CD4-positive, alpha-beta memory T cell (primary cell): ENCODE measurements around the gene PALLD. TPM values are rescaled to one million over a fixed set of nuclear protein-coding genes. Genes with fewer than 3 reads are reported as not detected.

ENCODE experiments used
- CTCF ChIA-PET: fragments of 350-600 bp; sonication (Branson Sonifier 250); formaldehyde crosslinking; loops from one replicate; lab custom pipeline; 2021; ENCODE audit warnings: inconsistent platforms; ENCODE audit not compliant: partially characterized antibody; lab: Charles Lee
- POLR2A ChIA-PET: fragments of 350-600 bp; sonication (Branson Sonifier 250); formaldehyde crosslinking; loops from one replicate; lab custom pipeline; 2021; ENCODE audit not compliant: partially characterized antibody; lab: Charles Lee
- DNase-seq, 5 donors: peaks; one replicate each; pipeline versions ENCODE4 v3.0.0 to v3.0.0-alpha.2; 2020 to 2022; ENCODE audit warnings: mixed read lengths in 1 of 5
- H3K27ac ChIP-seq: one replicate; pipeline ENCODE4 v1.7.0; 2013; ENCODE audit warnings: low read depth, low read length
- H3K27me3 ChIP-seq: 2 replicates; pipeline ENCODE4 v1.7.0; 2013; ENCODE audit warnings: mild to moderate bottlenecking, low read length, moderate library complexity; ENCODE audit not compliant: insufficient read depth
- H3K36me3 ChIP-seq: 2 replicates; pipeline ENCODE4 v1.7.0; 2013; ENCODE audit warnings: mild to moderate bottlenecking, low read length, moderate library complexity; ENCODE audit not compliant: insufficient read depth
- H3K4me1 ChIP-seq: 2 replicates; pipeline ENCODE4 v1.7.0; 2013; ENCODE audit warnings: mild to moderate bottlenecking, low read length, moderate library complexity; ENCODE audit not compliant: insufficient read depth
- H3K4me3 ChIP-seq, 2 donors: one replicate each; pipeline ENCODE4 v1.7.0; 2013; ENCODE audit warnings: low read length in 2 of 2, mild to moderate bottlenecking in 1 of 2
- H3K9me3 ChIP-seq, 2 donors: one replicate each; pipeline ENCODE4 v1.7.0; 2013; ENCODE audit warnings: low read length in 2 of 2, control low read depth in 1 of 2; ENCODE audit not compliant: control insufficient read depth in 1 of 2
- H3K27ac Mint-ChIP-seq, 7 donors: one replicate each; pipeline ENCODE4 v1.8.0; 2020 to 2021; ENCODE audit warnings: mixed read lengths in 7 of 7, mild to moderate bottlenecking in 6 of 7, inconsistent platforms in 3 of 7, moderate library complexity in 3 of 7
- H3K27me3 Mint-ChIP-seq, 2 donors: one replicate each; pipeline ENCODE4 v1.8.0; 2020 to 2021; ENCODE audit warnings: mixed read lengths in 2 of 2
- H3K36me3 Mint-ChIP-seq, 2 donors: one replicate each; pipeline ENCODE4 v1.8.0; 2020 to 2021; ENCODE audit warnings: mixed read lengths in 2 of 2, inconsistent platforms in 1 of 2, mild to moderate bottlenecking in 1 of 2
- H3K4me1 Mint-ChIP-seq, 4 donors: one replicate each; pipeline ENCODE4 v1.8.0; 2020 to 2021; ENCODE audit warnings: mixed read lengths in 4 of 4, mild to moderate bottlenecking in 1 of 4
- H3K4me3 Mint-ChIP-seq, 8 donors: one replicate each; pipeline ENCODE4 v1.8.0; 2020 to 2021; ENCODE audit warnings: mixed read lengths in 8 of 8, mild to moderate bottlenecking in 7 of 8, moderate library complexity in 6 of 8, inconsistent platforms in 3 of 8
- H3K9me3 Mint-ChIP-seq, 8 donors: one replicate each; pipeline ENCODE4 v1.8.0; 2020 to 2021; ENCODE audit warnings: mixed read lengths in 8 of 8, mild to moderate bottlenecking in 5 of 8, inconsistent platforms in 3 of 8, moderate library complexity in 1 of 8
- intact Hi-C: fragments of 100-400 bp; cut with micrococcal nuclease; formaldehyde crosslinking; loops from one replicate; pipeline ENCODE4 v1.15.1; 2023
- polyA plus RNA-seq, 2 donors: library from polyadenylated mRNA; unstranded; fragments of 300-500 nt; fragmentation: Illumina TruSeq; gene quantifications; one replicate each; pipeline ENCODE4 v1.2.3, GENCODE V29; 2021
- total RNA-seq, 2 experiments: library from RNA; stranded (reverse); gene quantifications; one replicate each; pipeline ENCODE4 v1.2.3, GENCODE V29; 2021

Gene PALLD
- total and polyA plus RNA-seq, 4 experiments from 2014 or later, result 0.55 to 1.4 (median 1.0) TPM; not detected in 1

DNA sequence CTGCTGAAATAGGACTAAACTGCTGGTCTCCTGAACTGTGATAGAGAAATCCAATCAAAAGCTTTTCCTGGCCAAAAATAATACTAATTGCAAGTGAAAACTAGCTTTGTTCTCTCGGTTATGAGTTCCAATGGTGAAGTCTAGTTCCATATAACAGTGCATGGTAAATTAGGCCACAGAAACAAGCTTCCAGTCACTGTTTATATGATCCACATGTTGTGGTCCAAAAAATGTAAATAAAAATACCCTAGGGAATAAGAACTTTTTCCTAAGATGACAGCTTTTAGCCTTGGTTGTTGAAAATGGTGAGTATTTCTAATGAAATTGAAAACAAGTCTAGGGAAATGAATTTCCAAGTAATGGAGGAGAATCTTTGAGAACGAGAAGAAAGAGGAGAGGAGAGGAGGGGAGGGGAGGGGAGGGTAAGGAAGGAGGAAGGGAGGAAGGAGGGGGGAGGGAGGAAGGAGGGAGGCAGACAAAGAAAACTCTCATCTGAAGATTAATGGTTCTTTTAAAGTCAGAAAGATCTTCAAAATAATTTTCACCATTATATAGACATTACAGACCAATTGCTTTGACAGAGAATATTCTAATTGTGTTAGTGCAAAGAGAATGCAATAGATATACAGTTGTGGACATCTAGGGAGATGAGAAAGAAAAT lies 26.1 kb downstream of the PALLD start:
- Histone ChIP-seq H3K27me3 (no peaks in the 10 kb centered on the region), H3K27ac (no peak overlapping the region), H3K4me1 (no peaks in the 10 kb centered on the region), H3K9me3 (no peaks in the 10 kb centered on the region), H3K36me3 (no peaks in the 10 kb centered on the region), H3K4me3 (no peak overlapping the region)
- Mint-ChIP-seq H3K36me3 (no peaks in the 10 kb centered on the region), H3K27me3 (peaks cover 3 to 21% of the 10 kb centered on the region in 2 donors), H3K4me3 (no peak overlapping the region), H3K4me1 (peaks cover 0 to 1% (median 0%) of the 10 kb centered on the region in 4 donors), H3K27ac (no peak overlapping the region), H3K9me3 (peaks cover 0 to 2% (median 0%) of the 10 kb centered on the region in 8 donors)
- no peak for DNase-seq
- ChIA-PET CTCF (interaction anchor here (0.5 kb wide), 1 partner anchor 272 kb away, joined by 3 read pairs; no protein-coding TSS in a partner anchor), POLR2A (no interaction called here)
- intact Hi-C loops, result no loop called here

GRCh38 chr4:168524006-168524405 lies 27.2 kb downstream of the PALLD start:
- no peak for DNase-seq
- no peaks in the 10 kb centered on the region for H3K36me3 ChIP-seq
- ChIA-PET POLR2A (no interaction called here), CTCF (no interaction called here)
- H3K4me1 Mint-ChIP-seq, result no peaks in the 10 kb centered on the region
- peaks cover 5 to 21% of the 10 kb centered on the region in 2 donors for H3K27me3 Mint-ChIP-seq
- H3K4me1 ChIP-seq, result no peaks in the 10 kb centered on the region
- H3K36me3 Mint-ChIP-seq, result no peaks in the 10 kb centered on the region
- H3K4me3 Mint-ChIP-seq, result no peak overlapping the region
- no peaks in the 10 kb centered on the region for H3K27me3 ChIP-seq
- no peak overlapping the region for H3K27ac Mint-ChIP-seq
- no peak overlapping the region for H3K27ac ChIP-seq
- peaks cover 0 to 2% (median 0%) of the 10 kb centered on the region in 8 donors for H3K9me3 Mint-ChIP-seq
- no peak overlapping the region for H3K4me3 ChIP-seq
- intact Hi-C loops, result no loop called here
- H3K9me3 ChIP-seq, result no peaks in the 10 kb centered on the region

DNA sequence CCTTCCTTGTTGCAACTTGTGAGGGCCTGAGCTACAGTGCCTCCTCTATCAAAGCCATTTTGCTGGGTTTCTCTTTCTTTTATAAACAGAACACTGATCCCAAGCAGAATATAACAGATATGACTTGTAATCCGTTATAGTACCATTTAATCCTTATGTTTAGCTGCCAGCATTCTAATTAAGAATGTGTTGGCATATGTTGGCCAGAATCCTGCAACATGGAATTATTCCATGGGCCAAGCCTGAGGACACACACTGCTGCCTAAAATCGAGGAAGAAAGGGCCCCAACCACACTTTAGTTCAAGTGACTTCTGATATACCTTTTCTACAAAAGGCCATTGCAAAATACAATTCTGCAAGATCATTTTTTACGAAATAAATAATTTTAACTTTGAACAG lies 28.0 kb downstream of the PALLD start:
- no peak overlapping the region for H3K27ac Mint-ChIP-seq
- no peaks in the 10 kb centered on the region for H3K4me1 Mint-ChIP-seq
- peaks cover 0 to 2% (median 0%) of the 10 kb centered on the region in 8 donors for H3K9me3 Mint-ChIP-seq
- H3K36me3 Mint-ChIP-seq, result no peaks in the 10 kb centered on the region
- no peak for DNase-seq
- intact Hi-C loops, result no loop called here
- H3K4me1 ChIP-seq, result no peaks in the 10 kb centered on the region
- H3K4me3 Mint-ChIP-seq, result no peak overlapping the region
- no peaks in the 10 kb centered on the region for H3K36me3 ChIP-seq
- H3K27ac ChIP-seq, result no peak overlapping the region
- CTCF ChIA-PET, result no interaction called here
- POLR2A ChIA-PET, result no interaction called here
- peaks cover 5 to 21% of the 10 kb centered on the region in 2 donors for H3K27me3 Mint-ChIP-seq
- H3K4me3 ChIP-seq, result no peak overlapping the region
- H3K9me3 ChIP-seq, result no peaks in the 10 kb centered on the region
- no peaks in the 10 kb centered on the region for H3K27me3 ChIP-seq

DNA sequence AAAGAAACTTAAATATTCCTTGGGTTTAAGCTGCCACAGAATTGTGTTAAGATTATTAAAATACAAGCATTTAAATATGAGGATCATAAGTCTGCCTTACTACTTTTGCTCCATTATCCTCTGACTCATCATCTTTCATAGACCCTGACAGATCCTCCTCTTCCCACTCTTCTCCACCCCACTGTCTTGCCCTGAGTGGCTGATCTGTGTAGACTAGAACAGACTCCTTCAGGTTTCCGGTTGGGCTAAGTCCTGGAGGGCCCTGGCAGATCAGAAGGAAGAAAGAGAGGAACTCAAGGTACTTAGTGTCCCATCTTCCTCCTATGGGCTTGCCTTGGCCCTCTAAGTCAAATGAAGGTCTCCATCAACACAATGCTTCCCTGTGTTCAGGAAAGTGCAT lies 30.7 kb downstream of the PALLD start:
- H3K4me1 ChIP-seq, result no peaks in the 10 kb centered on the region
- no peaks in the 10 kb centered on the region for H3K36me3 Mint-ChIP-seq
- no peak overlapping the region for H3K4me3 Mint-ChIP-seq
- intact Hi-C loops, result no loop called here
- H3K27me3 Mint-ChIP-seq, result peaks cover 5 to 20% of the 10 kb centered on the region in 2 donors
- H3K9me3 ChIP-seq, result no peaks in the 10 kb centered on the region
- POLR2A ChIA-PET, result no interaction called here
- no peaks in the 10 kb centered on the region for H3K36me3 ChIP-seq
- H3K27me3 ChIP-seq, result no peaks in the 10 kb centered on the region
- no peak overlapping the region for H3K27ac ChIP-seq
- H3K27ac Mint-ChIP-seq, result no peak overlapping the region
- no peak for DNase-seq
- H3K4me3 ChIP-seq, result no peak overlapping the region
- CTCF ChIA-PET, result interaction anchor here (0.7 kb wide), 2 partner anchors 13 to 886 kb away, joined by 3 to 5 read pairs; no protein-coding TSS in a partner anchor
- peaks cover 0 to 2% (median 0%) of the 10 kb centered on the region in 8 donors for H3K9me3 Mint-ChIP-seq
- H3K4me1 Mint-ChIP-seq, result no peaks in the 10 kb centered on the region

GRCh38 chr4:168528131-168528949 lies 31.5 kb downstream of the PALLD start:
- Histone ChIP-seq H3K27me3 (no peaks in the 10 kb centered on the region), H3K9me3 (no peaks in the 10 kb centered on the region), H3K4me1 (no peaks in the 10 kb centered on the region), H3K36me3 (no peaks in the 10 kb centered on the region), H3K4me3 (no peak overlapping the region), H3K27ac (no peak overlapping the region)
- Mint-ChIP-seq H3K27me3 (peaks cover 5 to 20% of the 10 kb centered on the region in 2 donors), H3K27ac (no peak overlapping the region), H3K4me1 (no peaks in the 10 kb centered on the region), H3K36me3 (no peaks in the 10 kb centered on the region), H3K4me3 (no peak overlapping the region), H3K9me3 (peaks cover 0 to 2% (median 0%) of the 10 kb centered on the region in 8 donors)
- ChIA-PET POLR2A (no interaction called here), CTCF (no interaction called here)
- intact Hi-C loops, result no loop called here
- no peak for DNase-seq

DNA sequence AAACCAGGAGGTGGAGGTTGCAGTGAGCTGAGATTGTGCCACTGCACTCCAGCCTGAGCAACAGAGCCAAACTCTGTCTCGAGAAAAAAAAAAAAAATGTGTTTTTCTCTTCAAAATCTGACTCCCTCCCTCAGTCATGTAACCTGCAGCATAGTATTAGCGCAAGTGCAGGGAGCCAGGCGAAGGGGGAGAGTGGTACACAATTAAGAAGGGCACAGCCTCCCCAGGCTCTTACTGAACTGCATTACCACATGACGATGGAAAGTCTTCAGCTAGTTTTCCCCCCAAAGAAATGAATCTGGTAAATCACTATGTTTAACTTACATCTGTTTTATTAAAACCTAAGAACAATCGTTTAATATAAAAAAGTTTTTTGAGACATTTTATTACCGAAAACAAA lies 32.4 kb downstream of the PALLD start:
- intact Hi-C loops, result no loop called here
- no peaks in the 10 kb centered on the region for H3K9me3 ChIP-seq
- ChIA-PET POLR2A (no interaction called here), CTCF (no interaction called here)
- Mint-ChIP-seq H3K36me3 (no peaks in the 10 kb centered on the region), H3K4me3 (no peak overlapping the region), H3K27me3 (peaks cover 5 to 20% of the 10 kb centered on the region in 2 donors), H3K27ac (no peak overlapping the region), H3K9me3 (peaks cover 0 to 2% (median 0%) of the 10 kb centered on the region in 8 donors), H3K4me1 (no peaks in the 10 kb centered on the region)
- H3K36me3 ChIP-seq, result no peaks in the 10 kb centered on the region
- no peak overlapping the region for H3K4me3 ChIP-seq
- no peak overlapping the region for H3K27ac ChIP-seq
- H3K4me1 ChIP-seq, result no peaks in the 10 kb centered on the region
- no peak for DNase-seq
- H3K27me3 ChIP-seq, result no peaks in the 10 kb centered on the region

GRCh38 chr4:168531305-168531704 lies 34.5 kb downstream of the PALLD start:
- Histone ChIP-seq H3K9me3 (no peaks in the 10 kb centered on the region), H3K4me1 (no peaks in the 10 kb centered on the region), H3K27me3 (no peaks in the 10 kb centered on the region), H3K27ac (no peak overlapping the region), H3K4me3 (no peak overlapping the region), H3K36me3 (no peaks in the 10 kb centered on the region)
- peaks cover 5 to 9% of the 10 kb centered on the region in 2 donors for H3K27me3 Mint-ChIP-seq
- ChIA-PET POLR2A (no interaction called here), CTCF (no interaction called here)
- intact Hi-C loops, result no loop called here
- H3K4me1 Mint-ChIP-seq, result peaks cover 0 to 1% (median 0%) of the 10 kb centered on the region in 4 donors
- no peaks in the 10 kb centered on the region for H3K9me3 Mint-ChIP-seq
- H3K27ac Mint-ChIP-seq, result no peak overlapping the region
- no peaks in the 10 kb centered on the region for H3K36me3 Mint-ChIP-seq
- no peak for DNase-seq
- H3K4me3 Mint-ChIP-seq, result no peak overlapping the region
